ENCODE data around the gene MAGEF1. TPM values are rescaled to one million over a fixed set of nuclear protein-coding genes. Genes with fewer than 3 reads are reported as not detected.

The MAGEF1 gene
- total and polyA plus RNA-seq, 2 donors (not counting 3 experiments of a cell fraction or from before 2014, with no cell fraction given), result 7.0 to 14.2 TPM

DNA sequence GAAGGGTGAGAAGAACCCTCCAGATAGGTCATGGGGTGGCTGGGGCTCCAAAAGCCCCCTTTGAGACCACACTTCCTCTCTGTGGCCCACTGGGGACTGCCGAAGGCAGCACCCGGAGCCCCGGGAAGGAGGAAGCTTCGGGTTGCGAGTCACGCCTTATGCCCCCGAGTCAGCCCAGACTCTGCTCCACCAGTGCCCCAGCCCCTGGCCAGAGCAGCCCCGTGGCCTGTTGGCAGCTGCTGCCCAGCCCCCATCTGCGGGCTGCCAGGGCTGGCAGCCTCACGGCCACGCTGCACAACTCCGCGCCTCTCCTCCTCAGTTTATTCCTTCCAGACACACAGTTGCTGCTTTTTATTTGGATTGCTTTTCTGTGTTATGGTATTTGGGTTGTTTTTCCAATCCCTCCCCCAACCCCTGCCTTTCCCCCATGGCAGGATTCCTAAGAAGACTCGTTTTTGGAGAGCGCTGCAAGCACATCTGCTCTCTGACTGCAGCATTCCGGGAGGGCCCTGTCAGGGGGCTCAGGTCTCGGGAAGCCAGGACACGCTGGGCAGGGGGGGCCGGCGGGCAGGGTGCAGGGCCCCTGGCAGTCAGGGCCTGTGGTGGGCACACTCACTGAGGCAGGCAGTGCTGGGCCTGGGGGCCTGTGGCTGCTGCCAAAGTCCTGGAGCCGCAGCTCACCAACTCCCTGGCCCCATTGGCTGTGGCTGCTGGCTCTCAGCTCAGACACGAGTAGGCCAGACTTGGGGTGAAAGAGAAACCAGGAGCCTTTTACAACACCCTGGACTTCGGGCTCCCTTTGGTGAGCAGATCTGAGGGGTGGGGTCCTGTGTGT is 20.2 kb downstream of the MAGEF1 start:
- POLR2A ChIA-PET, result no interaction called here
- FAIRE-seq (no peak), DNase-seq (ENCODE audit: low read depth, low spot score) (no peak)
- CTCF ChIA-PET, result interaction anchor here (1.8 kb wide), 1 partner anchor 130 kb away, joined by 7 read pairs; the partner anchor contains the start of gene EPHB3
- H3K4me2 ChIP-seq (ENCODE audit: insufficient read depth, low read length), result no peak overlapping the region
- H3K9me3 ChIP-seq (replicated peaks; ENCODE audit: control insufficient read depth, insufficient read depth, low read length), result no peaks in the 10 kb centered on the region
- H3K4me1 ChIP-seq (ENCODE audit: control insufficient read depth, extremely low read depth, insufficient read depth, low read length), result no peaks in the 10 kb centered on the region
- TF ChIP-seq FOS (IDR thresholded peaks at IDR 0.05; ENCODE audit: borderline replicate concordance, insufficient read depth, low read length) (no peak), EZH2 (IDR thresholded peaks at IDR 0.05; ENCODE audit: borderline replicate concordance, low read depth, low read length, severe bottlenecking) (no peak), JUN (IDR thresholded peaks at IDR 0.05; ENCODE audit: borderline replicate concordance, insufficient read depth, insufficient read length, low read depth) (no peak), GATA2 (IDR thresholded peaks at IDR 0.05; ENCODE audit: insufficient read depth, insufficient read length, low read depth, low read length) (no peak), POLR2A (IDR thresholded peaks at IDR 0.05; ENCODE audit: low read depth, low read length) (no peak)
- TF ChIP-seq, protein P1, sequence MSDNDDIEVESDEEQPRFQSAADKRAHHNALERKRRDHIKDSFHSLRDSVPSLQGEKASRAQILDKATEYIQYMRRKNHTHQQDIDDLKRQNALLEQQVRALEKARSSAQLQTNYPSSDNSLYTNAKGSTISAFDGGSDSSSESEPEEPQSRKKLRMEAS (IDR thresholded peaks at IDR 0.05; ENCODE audit: insufficient read depth, insufficient read length), result no peak
- TF ChIP-seq, protein P2, sequence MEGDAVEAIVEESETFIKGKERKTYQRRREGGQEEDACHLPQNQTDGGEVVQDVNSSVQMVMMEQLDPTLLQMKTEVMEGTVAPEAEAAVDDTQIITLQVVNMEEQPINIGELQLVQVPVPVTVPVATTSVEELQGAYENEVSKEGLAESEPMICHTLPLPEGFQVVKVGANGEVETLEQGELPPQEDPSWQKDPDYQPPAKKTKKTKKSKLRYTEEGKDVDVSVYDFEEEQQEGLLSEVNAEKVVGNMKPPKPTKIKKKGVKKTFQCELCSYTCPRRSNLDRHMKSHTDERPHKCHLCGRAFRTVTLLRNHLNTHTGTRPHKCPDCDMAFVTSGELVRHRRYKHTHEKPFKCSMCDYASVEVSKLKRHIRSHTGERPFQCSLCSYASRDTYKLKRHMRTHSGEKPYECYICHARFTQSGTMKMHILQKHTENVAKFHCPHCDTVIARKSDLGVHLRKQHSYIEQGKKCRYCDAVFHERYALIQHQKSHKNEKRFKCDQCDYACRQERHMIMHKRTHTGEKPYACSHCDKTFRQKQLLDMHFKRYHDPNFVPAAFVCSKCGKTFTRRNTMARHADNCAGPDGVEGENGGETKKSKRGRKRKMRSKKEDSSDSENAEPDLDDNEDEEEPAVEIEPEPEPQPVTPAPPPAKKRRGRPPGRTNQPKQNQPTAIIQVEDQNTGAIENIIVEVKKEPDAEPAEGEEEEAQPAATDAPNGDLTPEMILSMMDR (IDR thresholded peaks at IDR 0.05; ENCODE audit: extremely low read depth in 1 of 2, insufficient read depth in 1 of 2, low read depth in 1 of 2, low read length in 2 of 2), result no peak
- H3K36me3 ChIP-seq (ENCODE audit: control insufficient read depth in 2 of 2, extremely low read depth in 1 of 2, insufficient read depth in 2 of 2, low read length in 2 of 2), result no peaks in the 10 kb centered on the region
- no peak overlapping the region for H3K4me3 ChIP-seq (replicated peaks in 1 of 3; ENCODE audit: insufficient read depth in 1 of 3, low read depth in 1 of 3, low read length in 3 of 3)
- BruUV-seq (replicated peaks), result no TSS peak
- no peak overlapping the region for H3K9ac ChIP-seq (replicated peaks; ENCODE audit: extremely low read depth, insufficient read depth, low read length)
- H2AFZ ChIP-seq (ENCODE audit: low read depth, low read length), result no peak overlapping the region
- intact Hi-C loops (cut with micrococcal nuclease) (no loop called here), dilution Hi-C loops (cut with MboI; ENCODE audit: extremely low pct_ligation_motif_present, low sequenced_read_pairs) (no loop called here)
- H3K27me3 ChIP-seq (ENCODE audit: control insufficient read depth in 2 of 2, insufficient read depth in 2 of 2, low read length in 2 of 2), result peaks cover 0 to 7% of the 10 kb centered on the region in 2 experiments
- no peaks in the 10 kb centered on the region for H4K20me1 ChIP-seq (replicated peaks; ENCODE audit: control insufficient read depth, extremely low read depth, insufficient read depth, low read length)
- H3K27ac ChIP-seq (ENCODE audit: insufficient read depth, low read depth, low read length), result no peak overlapping the region
- no peaks in the 10 kb centered on the region for H3K9me1 ChIP-seq (replicated peaks; ENCODE audit: control insufficient read depth, extremely low read depth, insufficient read depth, low read length)
- no peaks in the 10 kb centered on the region for H3K79me2 ChIP-seq (ENCODE audit: control insufficient read depth, insufficient read depth, low read length)

Data from endothelial cell of umbilical vein (primary cell).